Esophagus (tissue), 2 donors: ENCODE results near the gene NTN1. TPM values are rescaled to one million over a fixed set of nuclear protein-coding genes. Genes with fewer than 3 reads are reported as not detected.
A peak's percentile ranks its signal among the peaks of the same experiment; 100 is the strongest.
"Not testable (repeated sequence)": the region's sequence is repeated elsewhere in the genome, so short reads cannot be mapped to it uniquely, and the experiment has no call there.

ENCODE experiments used
- H3K27ac ChIP-seq, 2 donors: one replicate each; pipeline ENCODE4 v1.5.1; 2013; ENCODE audit warnings: low read depth in 2 of 2, mild to moderate bottlenecking in 2 of 2, inconsistent platforms in 1 of 2, low read length in 1 of 2, moderate library complexity in 1 of 2
- H3K27me3 ChIP-seq, 2 donors: one replicate each; pipeline ENCODE4 v1.6.1; 2013; ENCODE audit warnings: low read length in 2 of 2, control low read depth in 1 of 2, mild to moderate bottlenecking in 1 of 2; ENCODE audit not compliant: insufficient read depth in 2 of 2, control insufficient read depth in 1 of 2
- H3K36me3 ChIP-seq, 2 donors: one replicate each; pipeline ENCODE4 v1.6.1; 2013; ENCODE audit warnings: low read length in 1 of 2; ENCODE audit not compliant: control insufficient read depth in 2 of 2, insufficient read depth in 2 of 2
- H3K4me1 ChIP-seq, 2 donors: one replicate each; pipeline ENCODE4 v1.6.1; 2013; ENCODE audit warnings: low read length in 1 of 2; ENCODE audit not compliant: control insufficient read depth in 2 of 2, insufficient read depth in 2 of 2
- H3K4me3 ChIP-seq, 2 donors: one replicate each; pipeline ENCODE4 v1.5.1; 2013; ENCODE audit warnings: low read length in 2 of 2, mild to moderate bottlenecking in 2 of 2, low read depth in 1 of 2, moderate library complexity in 1 of 2
- H3K9me3 ChIP-seq, 2 donors: one replicate each; pipeline ENCODE4 v1.6.1; 2013; ENCODE audit warnings: mild to moderate bottlenecking in 2 of 2, low read depth in 1 of 2, low read length in 1 of 2, moderate library complexity in 1 of 2; ENCODE audit not compliant: control insufficient read depth in 2 of 2, insufficient read depth in 1 of 2
- WGBS, 2 donors: extraction: QIAGEN DNeasy Blood & Tissue Kit; methylation state at CpG; one replicate each; pipeline ENCODE4 v1.1.7; 2013; 5-methylcytosine and 5-hydroxymethylcytosine counted together
- polyA plus RNA-seq, 2 donors: library from polyadenylated mRNA; stranded (reverse); fragments of 200-250 nt; gene quantifications; one replicate each; pipeline ENCODE4 v1.2.3, GENCODE V29; 2013
- donor health status: healthy with polysubstance abuse.
- donor health status: Bipolar disorder and iron deficiency.

Gene NTN1
- polyA plus RNA-seq, 2 donors = 10.3 to 12.3 TPM

DNA sequence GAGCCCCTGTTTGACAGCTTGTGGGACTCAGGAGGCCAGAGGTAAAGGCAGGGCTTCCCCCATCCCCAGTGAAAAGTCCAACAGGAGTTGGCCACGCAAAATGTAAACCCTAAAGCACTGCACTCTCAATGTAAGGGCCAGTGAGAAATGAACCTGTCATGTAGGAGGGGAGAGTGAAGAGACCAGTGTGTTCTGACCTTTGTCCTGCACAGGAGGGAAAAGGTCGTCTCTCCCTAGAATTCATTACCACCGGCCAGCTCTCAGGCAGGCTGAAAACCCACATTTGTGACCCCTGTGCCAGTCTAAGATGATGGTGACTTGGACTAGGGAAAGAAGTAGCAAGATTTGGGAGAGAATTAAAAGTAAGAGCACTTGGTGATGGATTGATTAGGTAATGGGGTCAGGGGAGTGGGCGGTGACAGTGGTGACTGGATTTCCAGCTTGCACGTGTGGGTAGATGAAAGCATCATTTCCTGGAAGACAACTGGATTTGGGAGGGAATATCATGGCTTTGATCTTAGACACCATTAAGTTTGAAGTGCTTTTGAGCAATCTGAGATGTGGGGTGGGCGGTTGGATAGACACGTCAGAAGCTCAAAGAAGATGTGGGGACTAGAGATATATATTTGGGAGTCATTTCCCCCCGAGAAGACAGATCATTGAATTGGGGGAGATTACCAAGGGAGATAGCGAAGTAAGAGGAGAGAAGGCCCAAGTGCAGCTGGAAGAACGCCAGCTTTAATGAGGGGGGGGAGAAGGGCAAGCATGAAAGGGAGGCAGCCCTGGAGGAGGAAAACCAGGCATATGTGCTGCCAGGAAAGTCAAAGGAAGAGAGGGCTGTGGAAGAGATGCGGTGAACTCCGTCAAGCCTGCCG is 119.5 kb downstream of the NTN1 start:
- Histone ChIP-seq H3K27me3 (no peaks in the 10 kb centered on the region), H3K4me1 (no peaks in the 10 kb centered on the region), H3K27ac (no peak overlapping the region), H3K9me3 (no peaks in the 10 kb centered on the region), H3K36me3 (no peaks in the 10 kb centered on the region), H3K4me3 (no peak overlapping the region)
- WGBS, 2 donors = 75 to 79% methylated on average over 13 of the region's 13 CpGs

DNA sequence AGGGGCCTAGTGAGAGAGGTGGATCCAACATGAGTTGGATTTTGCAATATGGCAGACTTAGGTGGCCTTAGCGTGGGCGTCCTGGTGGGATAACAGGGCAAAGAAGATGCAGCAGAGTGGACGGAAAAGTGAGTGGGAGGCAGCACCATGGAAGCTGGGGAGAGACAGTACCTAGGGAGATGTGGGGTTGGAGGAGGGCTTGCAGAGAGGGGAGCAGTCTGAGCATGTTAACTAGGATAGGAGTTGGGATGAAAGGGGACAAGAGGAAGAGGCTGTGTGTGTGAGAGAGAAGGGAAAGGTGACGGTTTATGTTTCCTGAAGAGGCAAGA is 120.1 kb downstream of the NTN1 start:
- H3K4me1 ChIP-seq = peaks cover 0 to 5% of the 10 kb centered on the region in 2 donors

DNA sequence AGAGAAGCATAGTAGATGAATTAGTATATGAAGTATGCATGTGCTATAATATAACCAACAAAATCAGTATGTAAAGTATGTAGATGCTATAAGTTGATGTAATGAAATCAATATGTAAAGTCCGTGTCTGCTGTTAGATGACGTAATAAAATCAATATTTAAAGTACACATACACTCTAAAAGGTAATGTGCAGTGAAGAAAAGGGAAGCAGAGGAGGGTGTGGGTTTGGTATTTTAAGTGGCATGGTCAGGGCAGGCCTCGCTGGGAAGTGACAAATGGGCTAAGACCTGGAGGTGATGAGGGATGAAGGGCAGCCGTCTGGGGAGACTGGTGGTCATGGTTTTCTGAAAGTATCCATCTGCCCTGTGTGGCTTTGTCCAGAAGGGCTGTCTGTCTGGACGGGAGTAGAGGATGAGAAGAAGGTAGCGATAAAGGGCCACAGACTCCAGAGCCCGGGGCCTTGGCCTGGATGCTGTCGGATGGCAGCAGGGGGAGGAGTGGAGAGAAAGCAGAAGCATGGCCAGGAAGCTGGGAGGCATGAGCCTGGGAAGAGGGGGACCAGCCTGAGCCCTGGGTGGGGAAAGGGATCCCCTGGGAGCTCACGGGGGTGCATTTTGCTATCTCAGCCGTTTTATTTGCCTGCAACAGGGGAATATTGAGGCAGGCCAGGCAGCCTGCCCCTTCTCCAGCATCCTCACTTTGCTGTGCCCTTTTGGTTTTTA is 121.6 kb downstream of the NTN1 start:
- 81 to 86% methylated on average over 10 of the region's 10 CpGs for WGBS, 2 donors
- Histone ChIP-seq H3K9me3 (no peaks in the 10 kb centered on the region), H3K27me3 (no peaks in the 10 kb centered on the region)

More for the DNA sequence above, 120.1 kb downstream of the NTN1 start:
- no peaks in the 10 kb centered on the region for H3K36me3 ChIP-seq
- H3K27me3 ChIP-seq = no peaks in the 10 kb centered on the region
- no peaks in the 10 kb centered on the region for H3K9me3 ChIP-seq
- H3K27ac ChIP-seq = no peak overlapping the region
- H3K4me3 ChIP-seq = no peak overlapping the region
- 90 to 91% methylated on average over 4 of the region's 4 CpGs for WGBS, 2 donors

DNA sequence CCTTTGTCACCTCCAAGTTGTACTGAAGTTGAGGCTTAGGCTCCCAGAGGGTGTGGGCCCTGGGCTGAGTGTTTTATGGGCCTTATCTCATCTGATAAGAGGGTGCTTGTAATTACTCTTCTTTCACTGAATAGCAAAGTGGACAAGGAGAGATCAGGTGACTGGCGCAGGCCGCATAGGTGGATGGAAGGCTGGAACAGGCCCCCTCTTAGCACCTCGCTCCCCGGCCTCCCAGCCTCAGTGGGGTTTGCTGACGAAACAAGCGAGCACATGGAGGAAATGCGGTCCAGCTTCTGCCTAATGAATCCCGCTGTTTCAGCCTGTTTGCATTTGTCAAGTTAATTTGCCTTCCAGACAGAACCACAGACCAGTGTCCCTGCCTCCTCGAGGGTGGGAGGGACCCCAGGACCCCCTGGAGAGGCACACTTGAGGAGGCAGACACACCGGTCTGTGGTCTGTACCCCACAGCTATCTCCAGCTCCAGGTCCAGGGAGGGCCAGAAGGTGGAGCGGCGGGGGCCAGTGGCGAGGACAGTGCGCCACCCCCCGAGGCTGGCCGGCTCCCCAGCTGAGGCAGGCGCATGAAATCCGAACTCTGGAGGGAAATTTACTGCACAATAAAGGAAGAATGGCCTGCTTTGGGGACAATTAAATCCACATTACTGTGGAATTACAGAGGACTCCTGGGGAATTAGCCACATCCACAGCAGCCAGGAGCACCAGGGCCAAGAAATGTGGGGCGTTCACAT is 123.4 kb downstream of the NTN1 start:
- H3K27ac ChIP-seq = no peak overlapping the region
- WGBS, 2 donors = 81% methylated on average over 18 to 19 of the region's 19 CpGs
- no peak overlapping the region for H3K4me3 ChIP-seq
- H3K4me1 ChIP-seq = peaks cover 0 to 10% of the 10 kb centered on the region in 2 donors
- H3K36me3 ChIP-seq = no peaks in the 10 kb centered on the region
- H3K9me3 ChIP-seq = no peaks in the 10 kb centered on the region
- no peaks in the 10 kb centered on the region for H3K27me3 ChIP-seq

More for the DNA sequence above, 121.6 kb downstream of the NTN1 start:
- Histone ChIP-seq H3K36me3 (no peaks in the 10 kb centered on the region), H3K4me1 (peaks cover 0 to 8% of the 10 kb centered on the region in 2 donors), H3K27ac (no peak overlapping the region), H3K4me3 (no peak overlapping the region)

DNA sequence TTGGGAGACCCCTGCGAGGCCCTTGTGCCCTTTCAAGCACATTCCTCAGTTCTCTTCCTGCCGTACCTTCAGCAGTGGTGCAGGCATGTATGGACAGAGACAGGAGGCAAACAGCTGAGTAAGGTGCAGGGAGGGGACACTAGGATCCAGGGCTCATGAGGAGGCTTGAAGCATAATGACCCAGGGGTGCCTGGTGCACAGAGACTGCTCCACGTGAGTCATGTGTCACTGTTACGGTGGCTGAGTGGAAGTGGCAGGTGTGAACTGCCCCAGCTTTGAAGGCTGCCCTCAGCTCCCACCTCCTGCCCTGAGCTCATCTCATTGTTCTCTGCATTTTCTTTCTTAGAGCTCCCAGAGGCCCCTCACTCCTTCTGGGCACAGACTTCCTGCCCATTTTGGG is 124.8 kb downstream of the NTN1 start:
- Histone ChIP-seq H3K27me3 (no peaks in the 10 kb centered on the region), H3K36me3 (no peaks in the 10 kb centered on the region), H3K27ac (no peak overlapping the region), H3K4me3 (no peak overlapping the region), H3K9me3 (no peaks in the 10 kb centered on the region), H3K4me1 (peaks cover 0 to 10% of the 10 kb centered on the region in 2 donors)
- WGBS, 2 donors = 44 to 59% methylated on average over 4 of the region's 4 CpGs

DNA sequence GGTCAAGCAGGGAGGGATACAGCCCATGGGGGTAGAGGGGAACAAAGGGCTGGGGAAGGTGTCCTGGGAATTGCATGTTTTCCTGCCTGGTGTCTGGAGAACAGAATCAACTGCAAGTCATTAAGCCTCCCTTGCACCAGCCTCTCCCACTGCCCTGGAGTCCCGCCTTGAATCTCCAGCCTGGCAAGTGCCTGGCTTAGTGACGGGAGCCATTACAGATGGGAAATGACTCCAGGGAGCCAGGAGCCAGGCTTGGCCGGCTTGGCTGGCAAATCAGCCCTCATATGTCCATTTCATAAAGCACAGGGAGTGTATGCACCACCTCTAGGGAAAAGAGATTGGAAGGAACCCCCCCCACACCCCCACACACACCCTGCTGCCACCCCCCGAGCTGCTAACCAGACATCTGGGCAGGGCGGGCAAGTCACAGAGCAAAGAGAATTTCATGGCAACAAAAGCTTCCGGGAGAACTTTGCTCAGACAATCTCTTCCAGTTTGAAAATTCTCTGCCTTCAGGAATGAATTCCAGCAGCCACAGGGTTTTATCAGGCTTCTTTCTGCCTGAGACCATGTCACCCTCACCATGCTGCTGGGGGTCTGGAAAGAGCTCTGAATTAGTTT is 127.7 kb downstream of the NTN1 start:
- WGBS, 2 donors = 52 to 67% methylated on average over 6 of the region's 6 CpGs
- H3K27ac ChIP-seq = peak overlapping the region in 1 of 2 donors; percentile 12
- H3K36me3 ChIP-seq = no peaks in the 10 kb centered on the region
- H3K4me3 ChIP-seq = no peak overlapping the region
- H3K4me1 ChIP-seq = peaks cover 0 to 10% of the 10 kb centered on the region in 2 donors
- no peaks in the 10 kb centered on the region for H3K27me3 ChIP-seq
- H3K9me3 ChIP-seq = no peaks in the 10 kb centered on the region

DNA sequence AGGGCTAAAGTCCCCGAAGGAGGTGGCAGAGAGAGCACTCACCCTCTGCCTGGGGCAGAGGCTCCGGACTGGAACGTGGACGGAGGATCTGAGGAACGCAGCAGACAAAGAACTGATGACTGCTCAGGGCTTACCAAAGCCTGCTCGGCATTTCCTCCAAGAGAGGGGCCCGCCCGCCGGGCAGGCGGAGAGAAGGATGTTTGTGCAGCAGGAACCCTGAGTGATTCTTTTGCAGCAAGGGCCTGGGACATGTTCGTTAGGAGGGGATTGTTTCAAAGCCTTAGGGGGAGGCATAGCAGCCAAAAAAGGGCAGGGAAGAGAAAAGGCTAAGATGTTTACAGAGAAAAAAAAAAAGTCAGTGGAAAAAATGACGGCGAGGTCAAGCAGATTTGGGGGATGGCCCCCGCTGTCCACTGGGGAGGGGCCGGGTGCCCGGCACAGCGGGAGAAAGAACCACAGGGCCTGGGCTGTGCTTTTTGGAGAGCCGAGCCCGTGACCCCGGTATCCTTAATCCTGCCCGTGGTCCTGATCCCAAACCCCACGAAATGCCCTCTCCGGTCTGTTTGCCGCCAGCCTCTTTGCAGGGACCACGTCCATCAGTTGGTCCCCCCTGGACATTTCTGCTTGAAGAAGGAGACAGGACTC is 129.3 kb downstream of the NTN1 start:
- H3K9me3 ChIP-seq = no peaks in the 10 kb centered on the region
- no peaks in the 10 kb centered on the region for H3K27me3 ChIP-seq
- H3K4me1 ChIP-seq = peaks cover 0 to 10% of the 10 kb centered on the region in 2 donors
- no peaks in the 10 kb centered on the region for H3K36me3 ChIP-seq
- 59% methylated on average over 25 of the region's 25 CpGs for WGBS, 2 donors
- H3K4me3 ChIP-seq = no peak overlapping the region
- H3K27ac ChIP-seq = peak overlapping the region; percentile 58 to 76

DNA sequence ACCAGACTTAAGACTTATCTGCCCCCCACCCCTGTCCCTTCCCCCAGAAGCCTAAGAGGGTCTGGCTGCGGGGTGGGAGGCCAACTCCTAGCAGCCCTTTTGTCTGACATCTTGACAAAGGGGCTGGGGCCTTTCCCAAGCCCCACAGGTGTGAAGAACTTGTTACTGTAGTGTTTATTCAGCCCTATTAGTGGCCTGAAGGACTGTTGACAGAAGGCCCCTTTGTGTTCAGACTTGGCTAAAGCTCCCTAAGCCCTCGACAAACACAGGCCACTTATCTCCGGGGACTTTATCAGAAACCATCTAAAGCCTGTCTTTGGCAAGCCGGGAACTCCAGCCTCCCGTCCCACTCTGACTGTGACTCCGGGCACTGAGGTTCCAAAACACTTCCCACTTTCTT is 129.8 kb downstream of the NTN1 start:
- Histone ChIP-seq H3K4me1 (peaks cover 2 to 7% of the 10 kb centered on the region in 2 donors), H3K27me3 (no peaks in the 10 kb centered on the region), H3K4me3 (no peak overlapping the region), H3K36me3 (no peaks in the 10 kb centered on the region), H3K27ac (peak overlapping the region; percentile 56 to 76), H3K9me3 (no peaks in the 10 kb centered on the region)
- 66 to 70% methylated on average over 6 of the region's 6 CpGs for WGBS, 2 donors

DNA sequence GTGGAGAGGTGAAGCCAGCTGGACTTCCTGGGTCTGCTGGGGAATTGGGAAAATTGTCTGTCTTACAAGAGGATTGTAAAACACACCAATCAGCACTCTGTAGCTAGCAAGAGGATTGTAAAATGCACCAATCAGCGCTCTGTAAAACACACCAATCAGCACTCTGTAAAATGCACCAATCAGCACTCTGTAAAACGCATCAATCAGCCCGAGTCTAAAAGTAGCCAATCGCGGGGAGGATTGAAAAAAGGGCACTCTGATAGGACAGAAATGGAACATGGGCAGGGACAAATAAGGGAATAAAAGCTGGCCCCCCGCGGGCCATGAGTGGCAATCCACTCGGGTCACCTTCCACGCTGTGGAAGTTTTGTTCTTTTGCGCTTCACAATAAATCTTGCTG is 130.4 kb downstream of the NTN1 start:
- not testable (repeated sequence) for H3K36me3 ChIP-seq, H3K9me3 ChIP-seq, H3K4me1 ChIP-seq, H3K27me3 ChIP-seq, H3K4me3 ChIP-seq
- WGBS, 2 donors = 94 to 98% methylated on average over 10 of the region's 10 CpGs
- H3K27ac ChIP-seq = peak overlapping the region in 1 of 2 donors; percentile 76
